ENCODE results near the gene LRRC45.

Gene LRRC45

DNA sequence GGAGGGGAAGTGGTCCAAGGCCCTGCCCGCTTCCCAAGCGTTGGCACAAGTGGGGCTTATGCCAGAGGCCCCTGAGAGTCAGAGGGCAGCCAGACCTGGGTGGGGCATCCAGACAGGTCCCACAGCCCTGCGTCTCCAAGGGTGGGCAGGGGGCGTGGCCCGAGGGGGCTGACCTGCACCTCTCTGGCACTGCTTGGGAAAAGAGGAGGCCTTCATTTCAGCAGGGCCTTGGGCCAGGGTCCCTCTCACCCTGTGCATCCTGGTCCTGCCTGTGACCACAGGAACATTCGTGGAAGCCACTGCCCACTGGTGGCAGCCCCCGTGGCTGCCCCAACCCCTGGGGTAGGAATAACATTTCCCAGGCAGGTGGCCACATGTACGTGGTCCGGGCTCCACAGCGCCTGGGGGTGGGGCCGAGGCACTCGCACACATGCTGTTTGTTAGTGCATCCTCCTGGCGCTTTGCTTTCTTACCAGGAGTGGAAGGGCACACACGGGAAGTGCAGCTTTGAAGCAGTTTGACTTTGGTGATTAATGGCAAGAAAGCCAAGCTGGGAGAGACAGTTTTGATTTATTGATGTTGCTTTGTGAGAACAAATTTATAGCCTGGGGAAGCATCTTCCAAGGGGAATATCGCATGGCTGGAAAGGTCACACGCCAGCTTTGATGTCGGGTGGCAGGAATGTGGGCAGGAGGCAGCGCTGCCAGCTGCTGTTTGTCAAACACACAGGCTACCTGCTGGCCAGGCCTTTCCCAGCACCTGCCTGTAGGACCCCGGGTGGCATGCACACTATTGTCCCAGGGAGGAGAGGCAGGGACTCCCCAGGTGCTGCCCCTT lies 4.7 kb upstream of the LRRC45 start:
- Histone ChIP-seq H3K4me3 (ENCODE audit: low read length) (no peak overlapping the region), H3K27ac (ENCODE audit: low read length) (no peak overlapping the region), H3K9me3 (ENCODE audit: control insufficient read depth, low read depth, low read length) (no peaks in the 10 kb centered on the region), H3K27me3 (ENCODE audit: control insufficient read depth, insufficient read depth, low read length) (no peaks in the 10 kb centered on the region), H3K36me3 (ENCODE audit: control insufficient read depth, low read depth, low read length) (peaks cover 6% of the 10 kb centered on the region), H3K4me1 (ENCODE audit: control insufficient read depth, low read depth, low read length) (peaks cover 5% of the 10 kb centered on the region), H3K9ac (ENCODE audit: low read length) (no peak overlapping the region)

DNA sequence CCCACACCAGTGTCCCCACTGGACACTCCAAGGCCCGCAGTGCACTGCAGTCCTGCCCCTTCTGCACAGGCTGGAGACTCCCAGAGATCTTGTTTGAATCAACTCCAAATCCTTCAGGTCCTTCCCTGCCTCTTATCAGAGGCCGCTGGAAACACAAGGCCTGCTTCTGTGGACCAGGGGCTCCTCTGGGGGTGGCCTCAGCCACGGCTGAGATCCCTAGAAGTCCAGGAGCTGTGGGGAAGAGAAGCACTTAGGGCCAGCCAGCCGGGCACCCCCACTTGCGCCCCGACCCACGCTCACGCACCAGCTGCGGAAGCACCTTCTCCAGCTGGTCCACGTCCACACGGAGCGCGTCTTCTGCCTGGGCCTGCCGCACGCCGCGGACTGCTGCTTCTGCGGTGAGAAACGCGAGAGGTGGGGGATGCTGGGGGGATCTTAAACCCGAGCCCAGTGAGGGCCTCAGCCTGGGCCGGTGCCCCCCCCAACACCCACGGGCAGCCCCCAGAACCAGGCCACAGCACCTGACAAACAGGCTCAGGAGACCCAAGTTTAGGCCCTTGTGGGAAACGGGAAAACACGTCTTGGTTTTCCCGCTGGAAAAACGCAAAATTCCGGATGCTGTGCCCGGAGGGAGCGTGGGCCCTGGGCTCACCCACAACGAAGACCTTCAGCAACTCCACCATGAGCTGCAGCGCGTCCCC lies 4.0 kb upstream of the LRRC45 start:
- peaks cover 6% of the 10 kb centered on the region for H3K36me3 ChIP-seq (ENCODE audit: control insufficient read depth, low read depth, low read length)
- no peak overlapping the region for H3K27ac ChIP-seq (ENCODE audit: low read length)
- no peak overlapping the region for H3K4me3 ChIP-seq (ENCODE audit: low read length)
- H3K27me3 ChIP-seq (ENCODE audit: control insufficient read depth, insufficient read depth, low read length) = no peaks in the 10 kb centered on the region
- no peak overlapping the region for H3K9ac ChIP-seq (ENCODE audit: low read length)
- peaks cover 5% of the 10 kb centered on the region for H3K4me1 ChIP-seq (ENCODE audit: control insufficient read depth, low read depth, low read length)
- H3K9me3 ChIP-seq (ENCODE audit: control insufficient read depth, low read depth, low read length) = no peaks in the 10 kb centered on the region

DNA sequence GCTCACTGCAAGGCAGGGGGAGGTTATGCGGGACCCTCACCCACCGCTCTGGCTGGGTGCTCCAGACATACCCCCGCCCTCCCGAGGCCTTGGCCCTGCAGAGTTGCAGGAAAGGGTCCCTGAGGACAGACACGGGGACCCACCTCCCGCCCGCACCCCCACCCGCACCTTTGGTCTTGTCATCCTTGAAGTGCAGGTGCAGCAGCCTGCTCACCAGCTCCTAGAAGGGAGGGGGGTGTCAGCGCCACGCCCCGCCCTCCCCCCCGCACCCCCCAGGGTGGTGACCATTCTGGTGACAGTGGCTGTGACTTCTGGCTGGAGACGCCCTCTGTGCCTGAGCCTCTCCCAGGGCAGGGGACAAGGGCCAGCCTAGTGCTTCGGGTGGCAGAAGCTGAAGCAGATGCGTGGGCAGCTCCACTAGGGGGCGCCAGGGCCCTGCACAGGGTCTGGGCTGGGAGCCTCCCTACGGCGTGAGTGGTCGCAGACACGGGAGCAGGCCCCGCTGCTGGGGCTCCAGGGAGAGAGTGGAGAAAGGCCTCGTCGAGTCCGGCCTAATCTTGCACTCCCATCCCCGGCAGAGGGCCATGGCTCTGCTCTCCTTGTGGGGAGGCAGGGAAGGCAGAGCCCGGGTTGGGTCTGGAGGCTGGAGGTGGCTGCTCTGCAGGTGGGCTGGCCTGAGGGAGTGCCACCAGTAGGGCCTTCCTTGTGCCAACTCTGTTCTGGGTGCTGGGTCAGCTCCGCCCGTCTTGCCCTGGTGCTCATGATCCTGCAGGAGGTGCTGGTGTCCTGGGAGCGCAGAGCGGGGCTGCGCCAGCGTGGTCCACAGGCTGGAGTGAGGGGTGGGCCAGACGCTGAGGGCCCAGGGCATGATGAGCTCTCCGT lies 3.2 kb upstream of the LRRC45 start:
- Histone ChIP-seq H3K27me3 (ENCODE audit: control insufficient read depth, insufficient read depth, low read length) (no peaks in the 10 kb centered on the region), H3K4me3 (ENCODE audit: low read length) (no peak overlapping the region), H3K9ac (ENCODE audit: low read length) (no peak overlapping the region), H3K4me1 (ENCODE audit: control insufficient read depth, low read depth, low read length) (peaks cover 5% of the 10 kb centered on the region), H3K9me3 (ENCODE audit: control insufficient read depth, low read depth, low read length) (no peaks in the 10 kb centered on the region), H3K27ac (ENCODE audit: low read length) (no peak overlapping the region), H3K36me3 (ENCODE audit: control insufficient read depth, low read depth, low read length) (peaks cover 6% of the 10 kb centered on the region)

DNA sequence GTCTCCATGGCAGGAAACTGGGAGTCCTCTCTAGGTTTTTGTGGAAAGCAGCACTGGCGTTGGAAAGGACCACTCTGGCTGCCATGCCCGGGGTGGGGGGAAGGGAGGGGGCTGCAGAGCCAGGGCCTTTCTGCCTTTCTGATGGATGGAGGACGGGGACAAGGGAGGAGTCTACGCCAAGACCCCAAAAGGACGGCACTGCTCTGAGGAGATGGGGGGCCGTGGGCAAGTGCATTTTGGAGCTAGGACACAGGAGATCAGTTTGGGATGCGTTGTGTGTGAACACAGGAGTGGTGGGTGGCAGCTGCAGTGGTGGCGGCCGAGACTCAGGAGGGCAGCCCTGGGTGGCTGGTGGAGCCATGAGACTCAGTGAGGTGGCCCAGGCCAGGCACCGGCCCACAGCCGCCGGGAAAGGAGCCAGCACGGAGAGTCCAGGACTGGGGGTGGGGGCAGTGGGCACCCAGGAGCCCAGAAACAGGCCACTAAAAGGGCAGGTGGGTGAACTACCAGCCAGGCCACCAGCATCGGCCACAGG lies 2.5 kb upstream of the LRRC45 start:
- Histone ChIP-seq H3K4me1 (ENCODE audit: control insufficient read depth, low read depth, low read length) (peaks cover 5% of the 10 kb centered on the region), H3K36me3 (ENCODE audit: control insufficient read depth, low read depth, low read length) (peaks cover 6% of the 10 kb centered on the region), H3K27me3 (ENCODE audit: control insufficient read depth, insufficient read depth, low read length) (no peaks in the 10 kb centered on the region), H3K27ac (ENCODE audit: low read length) (no peak overlapping the region), H3K4me3 (ENCODE audit: low read length) (no peak overlapping the region), H3K9ac (ENCODE audit: low read length) (no peak overlapping the region), H3K9me3 (ENCODE audit: control insufficient read depth, low read depth, low read length) (no peaks in the 10 kb centered on the region)

DNA sequence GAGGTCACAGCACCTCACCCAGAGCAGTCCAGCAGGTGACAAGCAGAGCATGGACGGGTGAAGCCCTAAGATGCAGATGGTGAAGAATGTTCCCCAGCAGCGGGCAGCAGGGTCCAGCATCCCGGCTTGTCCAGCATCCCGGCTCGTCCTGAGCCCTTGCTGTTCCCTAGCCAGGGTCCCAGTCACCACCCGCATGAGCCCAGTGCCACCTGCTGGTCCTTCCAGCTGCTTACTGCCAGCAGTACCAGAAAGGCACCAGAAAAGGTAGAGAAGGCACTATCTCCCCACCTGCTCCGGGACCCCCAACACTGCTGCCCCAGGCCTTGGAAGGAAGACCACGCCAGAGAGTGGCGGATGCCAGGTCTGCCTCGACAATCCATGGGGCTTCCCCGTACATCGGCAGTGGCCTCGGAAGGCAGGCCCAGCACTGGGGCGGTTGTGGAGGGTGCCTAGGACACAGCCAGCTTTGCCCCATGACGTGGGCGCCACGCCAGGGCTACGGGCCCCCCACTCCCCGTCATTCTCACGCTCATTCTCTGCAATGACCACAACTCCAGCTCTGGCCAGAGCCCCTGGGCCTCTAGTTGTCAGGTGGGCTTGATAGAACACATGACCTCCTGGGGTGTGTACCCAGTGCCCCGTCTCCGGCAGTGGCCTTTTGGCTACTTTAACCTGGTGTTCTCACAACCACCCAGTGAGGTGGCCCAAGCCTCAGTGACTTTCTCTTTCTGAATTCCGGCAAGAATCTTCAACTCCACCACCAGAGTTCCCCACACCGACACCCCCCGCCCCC lies 1.8 kb upstream of the LRRC45 start:
- no peak overlapping the region for H3K27ac ChIP-seq (ENCODE audit: low read length)
- H3K4me1 ChIP-seq (ENCODE audit: control insufficient read depth, low read depth, low read length) = peaks cover 5% of the 10 kb centered on the region
- no peaks in the 10 kb centered on the region for H3K9me3 ChIP-seq (ENCODE audit: control insufficient read depth, low read depth, low read length)
- no peaks in the 10 kb centered on the region for H3K27me3 ChIP-seq (ENCODE audit: control insufficient read depth, insufficient read depth, low read length)
- H3K36me3 ChIP-seq (ENCODE audit: control insufficient read depth, low read depth, low read length) = peaks cover 6% of the 10 kb centered on the region
- peak overlapping the region; percentile 90 for H3K4me3 ChIP-seq (ENCODE audit: low read length)
- peak overlapping the region; percentile 84 for H3K9ac ChIP-seq (ENCODE audit: low read length)

DNA sequence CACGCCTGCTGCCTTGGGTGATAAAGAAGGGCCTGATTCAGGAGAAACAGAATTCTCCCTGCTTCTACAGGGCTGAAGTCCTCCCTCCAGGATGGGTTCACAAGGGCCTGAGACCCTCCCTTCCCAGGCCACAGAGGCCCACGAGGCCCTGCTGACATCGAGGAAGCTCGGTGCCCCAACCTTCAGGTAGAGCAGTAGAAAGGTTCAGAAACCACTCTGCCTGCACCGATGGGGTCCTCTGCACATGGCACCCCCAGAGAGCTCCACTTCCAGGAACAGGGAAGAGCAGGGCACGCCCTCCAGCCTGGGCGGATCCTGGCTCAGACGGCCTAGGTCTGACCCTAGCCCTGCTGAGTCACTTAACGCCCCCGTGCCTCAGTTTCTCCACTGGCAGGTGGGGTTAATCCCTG lies 1.2 kb upstream of the LRRC45 start:
- peak overlapping the region; percentile 90 for H3K4me3 ChIP-seq (ENCODE audit: low read length)
- peaks cover 6% of the 10 kb centered on the region for H3K36me3 ChIP-seq (ENCODE audit: control insufficient read depth, low read depth, low read length)
- H3K9ac ChIP-seq (ENCODE audit: low read length) = peak overlapping the region; percentile 84
- no peaks in the 10 kb centered on the region for H3K9me3 ChIP-seq (ENCODE audit: control insufficient read depth, low read depth, low read length)
- peaks cover 5% of the 10 kb centered on the region for H3K4me1 ChIP-seq (ENCODE audit: control insufficient read depth, low read depth, low read length)
- H3K27ac ChIP-seq (ENCODE audit: low read length) = no peak overlapping the region
- no peaks in the 10 kb centered on the region for H3K27me3 ChIP-seq (ENCODE audit: control insufficient read depth, insufficient read depth, low read length)

DNA sequence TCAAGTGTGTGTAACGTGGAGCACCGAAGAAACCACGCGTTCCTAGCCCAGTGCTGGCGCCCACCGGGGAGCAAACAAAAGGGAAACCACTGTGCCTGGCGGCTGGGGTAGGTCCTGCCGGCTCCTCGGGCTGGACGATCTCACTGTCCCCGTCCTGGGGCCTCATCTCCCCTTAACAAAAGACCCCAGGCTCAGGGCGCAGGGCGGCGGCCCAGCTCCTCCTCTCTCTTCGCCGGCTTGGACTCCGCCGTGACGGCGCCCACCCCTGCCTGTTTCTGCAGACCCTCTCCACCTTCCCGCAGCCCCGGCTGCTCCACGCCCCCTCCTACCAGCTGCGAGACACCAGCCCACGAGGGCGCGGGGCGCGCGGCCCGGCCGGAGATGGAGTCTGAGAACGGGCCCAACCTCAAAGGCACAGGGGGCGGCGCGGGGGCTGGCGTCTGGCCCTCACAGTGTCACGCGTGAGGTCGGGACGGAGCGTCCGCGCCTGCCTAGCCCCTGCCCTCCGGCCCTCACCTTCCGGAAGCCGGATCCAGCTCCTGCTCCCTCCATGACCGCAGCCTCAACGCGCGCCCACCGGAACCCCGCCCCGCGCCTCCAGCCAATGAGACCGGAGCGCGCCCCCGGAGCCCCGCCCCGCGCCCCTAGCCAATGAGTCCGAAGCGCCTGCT lies 660 bp upstream of the LRRC45 start, which contains the start of gene CENPX:
CENPX (minus strand) TSS at position 569 of the 671 bp plus-strand sequence; CDS start at position 552, 17 bp downstream.
- peak within 1 kb of the TSS; percentile 84 for H3K9ac ChIP-seq (ENCODE audit: low read length)
- H3K36me3 ChIP-seq (ENCODE audit: control insufficient read depth, low read depth, low read length) = peaks cover 6% of the 10 kb centered on the region
- H3K9me3 ChIP-seq (ENCODE audit: control insufficient read depth, low read depth, low read length) = no peaks in the 10 kb centered on the region
- H3K27ac ChIP-seq (ENCODE audit: low read length) = no peak within 1 kb of the TSS
- H3K27me3 ChIP-seq (ENCODE audit: control insufficient read depth, insufficient read depth, low read length) = no peaks in the 10 kb centered on the region
- peak within 1 kb of the TSS; percentile 90 for H3K4me3 ChIP-seq (ENCODE audit: low read length)
- peaks cover 5% of the 10 kb centered on the region for H3K4me1 ChIP-seq (ENCODE audit: control insufficient read depth, low read depth, low read length)

DNA sequence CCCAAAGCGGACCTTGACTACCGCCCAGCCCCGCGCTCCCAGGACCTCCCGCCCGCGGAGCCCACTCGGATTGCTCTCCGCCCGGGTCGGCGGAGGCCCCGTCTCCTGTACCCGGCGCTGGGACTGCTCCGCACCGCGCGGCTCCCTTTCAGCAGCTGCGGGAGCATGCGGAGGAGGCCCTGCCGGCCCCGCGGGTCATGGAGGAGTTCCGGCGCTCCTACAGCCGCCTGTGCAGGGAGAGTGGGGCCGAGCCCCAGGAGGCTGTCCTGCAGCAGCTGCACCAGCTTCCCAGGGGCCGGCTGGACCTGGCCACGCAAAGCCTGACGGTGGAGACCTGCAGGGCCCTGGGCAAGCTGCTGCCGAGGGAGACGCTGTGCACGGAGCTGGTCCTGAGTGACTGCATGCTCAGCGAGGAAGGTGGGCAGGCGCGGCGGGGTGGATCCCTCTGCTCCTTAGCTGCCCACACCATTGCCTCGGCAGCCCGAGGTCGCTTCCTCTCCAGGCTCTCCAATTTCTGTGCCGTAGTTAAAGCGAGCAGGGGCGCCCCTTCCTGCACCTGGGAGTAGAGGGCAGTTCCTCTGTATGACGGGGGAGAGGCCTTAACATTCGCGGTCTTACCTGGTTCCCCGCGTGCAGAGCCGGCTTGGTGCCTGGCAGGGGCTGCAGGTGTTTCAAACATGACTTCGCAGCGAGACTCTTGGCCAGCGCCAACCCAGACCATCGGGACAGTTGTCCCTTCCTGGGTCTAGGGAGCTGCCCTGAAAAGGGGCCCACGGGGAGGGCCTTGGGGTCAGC lies 539 bp downstream of the LRRC45 start:
- peaks cover 1% of the 10 kb centered on the region for H3K36me3 ChIP-seq (ENCODE audit: control insufficient read depth, low read depth, low read length)
- H3K4me1 ChIP-seq (ENCODE audit: control insufficient read depth, low read depth, low read length) = peaks cover 5% of the 10 kb centered on the region
- peak overlapping the region; percentile 61 for H3K9ac ChIP-seq (ENCODE audit: low read length)
- no peak overlapping the region for H3K27ac ChIP-seq (ENCODE audit: low read length)
- H3K4me3 ChIP-seq (ENCODE audit: low read length) = peak overlapping the region; percentile 77
- no peaks in the 10 kb centered on the region for H3K27me3 ChIP-seq (ENCODE audit: control insufficient read depth, insufficient read depth, low read length)
- H3K9me3 ChIP-seq (ENCODE audit: control insufficient read depth, low read depth, low read length) = no peaks in the 10 kb centered on the region

DNA sequence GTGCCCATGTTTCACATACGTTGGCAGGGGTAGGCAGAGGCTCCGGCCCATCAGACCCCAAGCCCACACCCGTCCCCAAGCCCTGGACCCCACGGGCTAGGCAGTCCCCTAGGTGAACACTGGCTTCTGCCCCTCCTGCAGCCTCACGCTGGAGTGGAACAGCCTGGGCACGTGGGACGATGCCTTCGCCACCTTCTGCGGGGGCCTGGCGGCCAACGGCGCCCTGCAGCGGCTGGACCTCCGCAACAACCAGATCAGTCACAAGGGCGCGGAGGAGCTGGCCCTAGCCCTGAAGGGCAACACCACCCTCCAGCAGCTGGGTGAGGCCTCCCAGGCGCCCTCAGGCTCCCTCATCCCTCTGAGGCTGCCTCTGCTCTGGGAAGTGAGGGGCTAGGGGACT lies 1.8 kb downstream of the LRRC45 start:
- no peaks in the 10 kb centered on the region for H3K36me3 ChIP-seq (ENCODE audit: control insufficient read depth, low read depth, low read length)
- no peak overlapping the region for H3K27ac ChIP-seq (ENCODE audit: low read length)
- H3K27me3 ChIP-seq (ENCODE audit: control insufficient read depth, insufficient read depth, low read length) = no peaks in the 10 kb centered on the region
- H3K9ac ChIP-seq (ENCODE audit: low read length) = no peak overlapping the region
- H3K4me1 ChIP-seq (ENCODE audit: control insufficient read depth, low read depth, low read length) = peaks cover 5% of the 10 kb centered on the region
- no peak overlapping the region for H3K4me3 ChIP-seq (ENCODE audit: low read length)
- H3K9me3 ChIP-seq (ENCODE audit: control insufficient read depth, low read depth, low read length) = no peaks in the 10 kb centered on the region

All from iPS-18a (cell line).